Measurements from ENCODE around the gene FYN. TPM values are rescaled to one million over a fixed set of nuclear protein-coding genes. Genes with fewer than 3 reads are reported as not detected.

Gene FYN
- total and polyA plus RNA-seq, 2 of the 8 experiments (the other 6 are each of a cell fraction or from before 2014, with no cell fraction given), result 46.8 to 97.2 TPM

GRCh38 chr6:111916747-111917146, 43.5 kb upstream of the FYN start (continued):
- TF ChIP-seq SRF (IDR thresholded peaks at IDR 0.05; ENCODE audit: low read depth, low read length) (no peak), KDM4A (IDR thresholded peaks at IDR 0.05; ENCODE audit: low read depth, low read length, severe bottlenecking) (no peak)
- TF ChIP-seq, protein P1, sequence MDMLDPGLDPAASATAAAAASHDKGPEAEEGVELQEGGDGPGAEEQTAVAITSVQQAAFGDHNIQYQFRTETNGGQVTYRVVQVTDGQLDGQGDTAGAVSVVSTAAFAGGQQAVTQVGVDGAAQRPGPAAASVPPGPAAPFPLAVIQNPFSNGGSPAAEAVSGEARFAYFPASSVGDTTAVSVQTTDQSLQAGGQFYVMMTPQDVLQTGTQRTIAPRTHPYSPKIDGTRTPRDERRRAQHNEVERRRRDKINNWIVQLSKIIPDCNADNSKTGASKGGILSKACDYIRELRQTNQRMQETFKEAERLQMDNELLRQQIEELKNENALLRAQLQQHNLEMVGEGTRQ (IDR thresholded peaks at IDR 0.05; ENCODE audit: low read length), result no peak
